Astrocyte (in vitro differentiated cells and primary cell): ENCODE data around the gene PNPLA7. TPM values are rescaled to one million over a fixed set of nuclear protein-coding genes. Genes with fewer than 3 reads are reported as not detected.

Source experiments
- DNase-seq: peaks from one replicate; pipeline ENCODE4 v3.0.0-alpha.2; 2010; ENCODE audit warnings: low read depth
- FAIRE-seq: peaks from 2 replicates; lab custom pipeline; 2011; peaks lifted over from hg19 to GRCh38; lab: Jason Lieb, UNC
- H2AFZ ChIP-seq: 2 replicates; pipeline ENCODE4 v1.6.0; 2012; ENCODE audit warnings: low read depth, low read length, inconsistent platforms
- H3K27ac ChIP-seq: 2 replicates; pipeline ENCODE4 v1.5.1; 2011; ENCODE audit warnings: low read depth, low read length, inconsistent platforms
- H3K27me3 ChIP-seq: 2 replicates; pipeline ENCODE4 v1.6.0; 2011; ENCODE audit warnings: low read length, inconsistent platforms; ENCODE audit not compliant: insufficient read depth
- H3K36me3 ChIP-seq: 2 replicates; pipeline ENCODE4 v1.5.1; 2011; ENCODE audit warnings: low read length, inconsistent platforms; ENCODE audit not compliant: insufficient read depth
- H3K4me1 ChIP-seq: 2 replicates; pipeline ENCODE4 v1.5.1; 2011; ENCODE audit warnings: low read length, inconsistent platforms; ENCODE audit not compliant: insufficient read depth
- H3K4me2 ChIP-seq: 2 replicates; pipeline ENCODE4 v1.6.0; 2012; ENCODE audit warnings: low read length, inconsistent platforms
- H3K4me3 ChIP-seq: 2 replicates; pipeline ENCODE4 v1.5.1; 2011; ENCODE audit warnings: low read depth, mild to moderate bottlenecking, low read length, inconsistent platforms; ENCODE audit not compliant: insufficient read depth
- H3K79me2 ChIP-seq: 2 replicates; pipeline ENCODE4 v1.6.0; 2012; ENCODE audit warnings: mild to moderate bottlenecking, low read length, inconsistent platforms; ENCODE audit not compliant: insufficient read depth
- H3K9ac ChIP-seq: 2 replicates; pipeline ENCODE4 v1.6.0; 2012; ENCODE audit warnings: mild to moderate bottlenecking, low read length, inconsistent platforms
- H3K9me3 ChIP-seq: 2 replicates; pipeline ENCODE4 v1.5.1; 2012; ENCODE audit warnings: low read depth, mild to moderate bottlenecking, low read length, inconsistent platforms; ENCODE audit not compliant: insufficient read depth
- H4K20me1 ChIP-seq: 2 replicates; pipeline ENCODE4 v1.6.0; 2012; ENCODE audit warnings: low read length, inconsistent platforms; ENCODE audit not compliant: insufficient read depth
- H3K27ac Mint-ChIP-seq: one replicate; pipeline ENCODE4 v1.8.0; 2021; ENCODE audit warnings: mild to moderate bottlenecking, mixed read lengths; ENCODE audit not compliant: unreplicated experiment
- H3K27me3 Mint-ChIP-seq: one replicate; pipeline ENCODE4 v1.8.0; 2021; ENCODE audit warnings: low read depth, mixed read lengths; ENCODE audit not compliant: unreplicated experiment
- H3K36me3 Mint-ChIP-seq: one replicate; pipeline ENCODE4 v1.8.0; 2021; ENCODE audit warnings: low read depth, mixed read lengths; ENCODE audit not compliant: unreplicated experiment
- H3K4me1 Mint-ChIP-seq: one replicate; pipeline ENCODE4 v1.8.0; 2021; ENCODE audit warnings: low read depth, mixed read lengths; ENCODE audit not compliant: unreplicated experiment
- H3K4me3 Mint-ChIP-seq: one replicate; pipeline ENCODE4 v1.8.0; 2021; ENCODE audit warnings: mild to moderate bottlenecking, moderate library complexity, mixed read lengths; ENCODE audit not compliant: unreplicated experiment
- H3K9me3 Mint-ChIP-seq: one replicate; pipeline ENCODE4 v1.8.0; 2021; ENCODE audit warnings: mild to moderate bottlenecking, mixed read lengths; ENCODE audit not compliant: unreplicated experiment
- EZH2 ChIP-seq: IDR thresholded peaks from 2 replicates; pipeline ENCODE4 v1.6.1; 2012; ENCODE audit warnings: mild to moderate bottlenecking, low read length, inconsistent platforms; ENCODE audit not compliant: insufficient read depth
- total RNA-seq: library from RNA; stranded (reverse); gene quantifications from 2 replicates; pipeline ENCODE4 v1.2.1, GENCODE V29; 2021
- TF ChIP-seq, protein P1 (sequence below): IDR thresholded peaks from 2 replicates; pipeline ENCODE4 v1.5.1; 2011; ENCODE audit warnings: low read depth, mild to moderate bottlenecking, inconsistent platforms, low read length, moderate library complexity; ENCODE audit not compliant: insufficient read depth

PNPLA7 gene
- total RNA-seq, 1 donor from 2014 or later, result 2.6 TPM

DNA sequence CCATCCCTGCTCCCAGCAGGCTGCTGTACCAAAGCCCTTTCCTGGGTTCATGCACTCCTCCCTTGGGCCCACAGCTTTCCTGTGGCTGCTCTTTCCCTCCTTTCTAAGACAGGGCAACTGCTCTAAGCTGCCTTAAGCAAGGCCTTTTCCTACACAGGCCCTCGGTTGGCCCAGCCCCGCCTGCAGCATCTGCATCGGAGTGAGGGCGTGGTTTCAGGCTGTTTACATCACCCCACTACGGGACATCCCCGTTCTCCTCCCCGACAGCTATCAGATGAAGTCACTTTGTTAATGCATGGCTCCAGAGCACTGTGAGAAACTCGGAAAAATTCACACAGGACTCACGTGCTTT, 25.1 kb upstream of the PNPLA7 start:
- Histone ChIP-seq H3K36me3 (peaks cover 24% of the 10 kb centered on the region), H3K27ac (no peak overlapping the region), H2AFZ (no peak overlapping the region), H3K9me3 (no peaks in the 10 kb centered on the region), H3K27me3 (no peaks in the 10 kb centered on the region), H3K9ac (no peak overlapping the region), H4K20me1 (peaks cover 40% of the 10 kb centered on the region), H3K4me1 (peaks cover 17% of the 10 kb centered on the region), H3K79me2 (peaks cover 53% of the 10 kb centered on the region), H3K4me2 (no peak overlapping the region), H3K4me3 (no peak overlapping the region)
- no peak for TF ChIP-seq EZH2
- TF ChIP-seq, protein P1, sequence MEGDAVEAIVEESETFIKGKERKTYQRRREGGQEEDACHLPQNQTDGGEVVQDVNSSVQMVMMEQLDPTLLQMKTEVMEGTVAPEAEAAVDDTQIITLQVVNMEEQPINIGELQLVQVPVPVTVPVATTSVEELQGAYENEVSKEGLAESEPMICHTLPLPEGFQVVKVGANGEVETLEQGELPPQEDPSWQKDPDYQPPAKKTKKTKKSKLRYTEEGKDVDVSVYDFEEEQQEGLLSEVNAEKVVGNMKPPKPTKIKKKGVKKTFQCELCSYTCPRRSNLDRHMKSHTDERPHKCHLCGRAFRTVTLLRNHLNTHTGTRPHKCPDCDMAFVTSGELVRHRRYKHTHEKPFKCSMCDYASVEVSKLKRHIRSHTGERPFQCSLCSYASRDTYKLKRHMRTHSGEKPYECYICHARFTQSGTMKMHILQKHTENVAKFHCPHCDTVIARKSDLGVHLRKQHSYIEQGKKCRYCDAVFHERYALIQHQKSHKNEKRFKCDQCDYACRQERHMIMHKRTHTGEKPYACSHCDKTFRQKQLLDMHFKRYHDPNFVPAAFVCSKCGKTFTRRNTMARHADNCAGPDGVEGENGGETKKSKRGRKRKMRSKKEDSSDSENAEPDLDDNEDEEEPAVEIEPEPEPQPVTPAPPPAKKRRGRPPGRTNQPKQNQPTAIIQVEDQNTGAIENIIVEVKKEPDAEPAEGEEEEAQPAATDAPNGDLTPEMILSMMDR, result no peak
- no peaks in the 10 kb centered on the region for H3K27me3 Mint-ChIP-seq
- H3K36me3 Mint-ChIP-seq, result peaks cover 22% of the 10 kb centered on the region
- peaks cover 4% of the 10 kb centered on the region for H3K9me3 Mint-ChIP-seq
- DNase-seq (no peak), FAIRE-seq (no peak)
- H3K27ac Mint-ChIP-seq, result no peak overlapping the region
- H3K4me3 Mint-ChIP-seq, result no peak overlapping the region
- peaks cover 6% of the 10 kb centered on the region for H3K4me1 Mint-ChIP-seq

GRCh38 chr9:137574192-137574591, 24.0 kb upstream of the PNPLA7 start:
- no peak overlapping the region for H3K27ac Mint-ChIP-seq
- H3K9me3 Mint-ChIP-seq, result peaks cover 5% of the 10 kb centered on the region
- Histone ChIP-seq H3K9me3 (no peaks in the 10 kb centered on the region), H3K4me1 (peaks cover 15% of the 10 kb centered on the region), H2AFZ (no peak overlapping the region), H3K36me3 (peaks cover 24% of the 10 kb centered on the region), H3K4me3 (no peak overlapping the region), H3K4me2 (no peak overlapping the region), H3K27ac (no peak overlapping the region), H4K20me1 (peaks cover 49% of the 10 kb centered on the region), H3K27me3 (no peaks in the 10 kb centered on the region), H3K9ac (no peak overlapping the region), H3K79me2 (peaks cover 59% of the 10 kb centered on the region)
- TF ChIP-seq EZH2, result no peak
- TF ChIP-seq, protein P1, result no peak
- H3K27me3 Mint-ChIP-seq, result no peaks in the 10 kb centered on the region
- no peak overlapping the region for H3K4me3 Mint-ChIP-seq
- H3K4me1 Mint-ChIP-seq, result peaks cover 6% of the 10 kb centered on the region
- DNase-seq, result no peak
- no peak for FAIRE-seq
- H3K36me3 Mint-ChIP-seq, result peaks cover 24% of the 10 kb centered on the region

GRCh38 chr9:137570566-137570965, 20.4 kb upstream of the PNPLA7 start:
- DNase-seq (no peak), FAIRE-seq (no peak)
- Histone ChIP-seq H3K79me2 (peaks cover 33% of the 10 kb centered on the region), H3K9me3 (no peaks in the 10 kb centered on the region), H3K4me1 (no peaks in the 10 kb centered on the region), H3K27me3 (no peaks in the 10 kb centered on the region), H3K36me3 (peaks cover 20% of the 10 kb centered on the region), H3K4me3 (no peak overlapping the region), H2AFZ (no peak overlapping the region), H3K9ac (no peak overlapping the region), H3K4me2 (no peak overlapping the region), H3K27ac (no peak overlapping the region), H4K20me1 (peaks cover 30% of the 10 kb centered on the region)
- Mint-ChIP-seq H3K27ac (no peak overlapping the region), H3K27me3 (no peaks in the 10 kb centered on the region), H3K9me3 (peaks cover 5% of the 10 kb centered on the region), H3K4me3 (peak overlapping the region; percentile 58), H3K4me1 (no peaks in the 10 kb centered on the region), H3K36me3 (peaks cover 23% of the 10 kb centered on the region)
- TF ChIP-seq EZH2, result no peak
- TF ChIP-seq, protein P1, result no peak
